OCI-M1 (cell line): ENCODE data around the gene ART3.

Source experiments
- DNase-seq: peaks from one replicate; lab custom pipeline; 2025; lab: John Stamatoyannopoulos, UW

Gene ART3

GRCh38 chr4:76147454-76148141 lies 73.1 kb downstream of the ART3 start:
- peak; percentile 87 for DNase-seq

- peak; percentile 97 for DNase-seq
These were observed 73.8 kb downstream of the ART3 start, which contains the start of gene NUP54 for GRCh38 chr4:76148142-76148865. Gene NUP54 (minus strand): TSS chr4:76148397. CDS start chr4:76148374, 23 bp downstream.

- DNase-seq = no peak
These were observed 78.8 kb downstream of the ART3 start for GRCh38 chr4:76153356-76153755.

GRCh38 chr4:76155979-76156378 lies 81.5 kb downstream of the ART3 start:
- no peak for DNase-seq

- no peak for DNase-seq
These were observed 82.1 kb downstream of the ART3 start for GRCh38 chr4:76156635-76157034.

GRCh38 chr4:76160355-76160754 lies 85.8 kb downstream of the ART3 start:
- DNase-seq = no peak
